T-helper 2 cell treated with Interferon-gamma antibody and Interleukin-4, amounts not matched to agents 5 μg/mL and 100 μg/mL, for 36 hours (primary cell): ENCODE results near the gene POLR3G.

ENCODE experiments used
- DNase-seq: peaks from one replicate; pipeline ENCODE4 v3.0.0; 2021; ENCODE audit warnings: low spot score
- H3K27ac Mint-ChIP-seq: one replicate; pipeline ENCODE4 v1.8.0; 2021; ENCODE audit warnings: mild to moderate bottlenecking, mixed read lengths
- H3K27me3 Mint-ChIP-seq: one replicate; pipeline ENCODE4 v1.8.0; 2021; ENCODE audit warnings: low read depth, mixed read lengths
- H3K36me3 Mint-ChIP-seq: one replicate; pipeline ENCODE4 v1.8.0; 2021; ENCODE audit warnings: low read depth, mixed read lengths
- H3K4me1 Mint-ChIP-seq: one replicate; pipeline ENCODE4 v1.8.0; 2021; ENCODE audit warnings: low read depth, mixed read lengths
- H3K4me3 Mint-ChIP-seq: one replicate; pipeline ENCODE4 v1.8.0; 2022; ENCODE audit warnings: mild to moderate bottlenecking, moderate library complexity, mixed read lengths
- H3K9me3 Mint-ChIP-seq: one replicate; pipeline ENCODE4 v1.8.0; 2021; ENCODE audit warnings: mixed read lengths

Gene POLR3G

GRCh38 chr5:90479611-90480385 lies 5.1 kb downstream of the POLR3G start:
- no peaks in the 10 kb centered on the region for H3K9me3 Mint-ChIP-seq

GRCh38 chr5:90480699-90481098 lies 6.0 kb downstream of the POLR3G start:
- Mint-ChIP-seq H3K27ac (no peak overlapping the region), H3K9me3 (no peaks in the 10 kb centered on the region), H3K4me3 (no peak overlapping the region), H3K4me1 (peaks cover 10% of the 10 kb centered on the region), H3K36me3 (peaks cover 2% of the 10 kb centered on the region), H3K27me3 (no peaks in the 10 kb centered on the region)
- no peak for DNase-seq

More at GRCh38 chr5:90479611-90480385, 5.1 kb downstream of the POLR3G start:
- no peak overlapping the region for H3K27ac Mint-ChIP-seq
- H3K36me3 Mint-ChIP-seq: peaks cover 2% of the 10 kb centered on the region
- no peak for DNase-seq
- H3K4me1 Mint-ChIP-seq: peaks cover 17% of the 10 kb centered on the region
- H3K4me3 Mint-ChIP-seq: no peak overlapping the region
- H3K27me3 Mint-ChIP-seq: no peaks in the 10 kb centered on the region

- Mint-ChIP-seq H3K9me3 (peaks cover 5% of the 10 kb centered on the region), H3K27me3 (no peaks in the 10 kb centered on the region), H3K36me3 (peaks cover 2% of the 10 kb centered on the region), H3K4me3 (no peak overlapping the region), H3K4me1 (no peaks in the 10 kb centered on the region), H3K27ac (no peak overlapping the region)
- no peak for DNase-seq
These were observed 8.5 kb downstream of the POLR3G start for GRCh38 chr5:90483206-90483605.

- Mint-ChIP-seq H3K4me1 (no peaks in the 10 kb centered on the region), H3K36me3 (peaks cover 2% of the 10 kb centered on the region), H3K27me3 (no peaks in the 10 kb centered on the region), H3K4me3 (no peak overlapping the region), H3K9me3 (peaks cover 5% of the 10 kb centered on the region), H3K27ac (no peak overlapping the region)
- no peak for DNase-seq
These were observed 9.9 kb downstream of the POLR3G start for GRCh38 chr5:90484540-90484939.

GRCh38 chr5:90488791-90489190 lies 14.1 kb downstream of the POLR3G start:
- Mint-ChIP-seq H3K4me1 (no peaks in the 10 kb centered on the region), H3K4me3 (no peak overlapping the region), H3K36me3 (no peaks in the 10 kb centered on the region), H3K9me3 (peaks cover 5% of the 10 kb centered on the region), H3K27me3 (no peaks in the 10 kb centered on the region), H3K27ac (no peak overlapping the region)
- no peak for DNase-seq

- Mint-ChIP-seq H3K4me1 (no peaks in the 10 kb centered on the region), H3K9me3 (peaks cover 4% of the 10 kb centered on the region), H3K27ac (no peak overlapping the region), H3K27me3 (no peaks in the 10 kb centered on the region), H3K4me3 (no peak overlapping the region), H3K36me3 (peaks cover 3% of the 10 kb centered on the region)
- DNase-seq: no peak
These were observed 19.4 kb downstream of the POLR3G start for GRCh38 chr5:90494043-90494442.

GRCh38 chr5:90495146-90495545 lies 20.5 kb downstream of the POLR3G start:
- H3K4me1 Mint-ChIP-seq: no peaks in the 10 kb centered on the region
- no peaks in the 10 kb centered on the region for H3K27me3 Mint-ChIP-seq
- no peak overlapping the region for H3K4me3 Mint-ChIP-seq
- no peak overlapping the region for H3K27ac Mint-ChIP-seq
- peaks cover 3% of the 10 kb centered on the region for H3K36me3 Mint-ChIP-seq
- peaks cover 4% of the 10 kb centered on the region for H3K9me3 Mint-ChIP-seq
- no peak for DNase-seq

- DNase-seq: no peak
- H3K27ac Mint-ChIP-seq: no peak overlapping the region
- no peaks in the 10 kb centered on the region for H3K27me3 Mint-ChIP-seq
- H3K9me3 Mint-ChIP-seq: no peaks in the 10 kb centered on the region
- no peaks in the 10 kb centered on the region for H3K36me3 Mint-ChIP-seq
- H3K4me1 Mint-ChIP-seq: peaks cover 8% of the 10 kb centered on the region
- no peak overlapping the region for H3K4me3 Mint-ChIP-seq
These were observed 28.9 kb downstream of the POLR3G start for GRCh38 chr5:90503596-90503995.

- no peak overlapping the region for H3K27ac Mint-ChIP-seq
- H3K4me1 Mint-ChIP-seq: peaks cover 8% of the 10 kb centered on the region
- H3K4me3 Mint-ChIP-seq: no peak overlapping the region
- no peaks in the 10 kb centered on the region for H3K36me3 Mint-ChIP-seq
- DNase-seq: no peak
- no peaks in the 10 kb centered on the region for H3K27me3 Mint-ChIP-seq
- H3K9me3 Mint-ChIP-seq: no peaks in the 10 kb centered on the region
These were observed 30.1 kb downstream of the POLR3G start for GRCh38 chr5:90504743-90505142.

GRCh38 chr5:90506221-90506620 lies 31.6 kb downstream of the POLR3G start:
- H3K27ac Mint-ChIP-seq: no peak overlapping the region
- no peak overlapping the region for H3K4me3 Mint-ChIP-seq
- H3K4me1 Mint-ChIP-seq: peaks cover 8% of the 10 kb centered on the region
- H3K9me3 Mint-ChIP-seq: no peaks in the 10 kb centered on the region
- H3K36me3 Mint-ChIP-seq: no peaks in the 10 kb centered on the region
- DNase-seq: no peak
- no peaks in the 10 kb centered on the region for H3K27me3 Mint-ChIP-seq

GRCh38 chr5:90510438-90510837 lies 35.8 kb downstream of the POLR3G start:
- Mint-ChIP-seq H3K4me1 (peaks cover 8% of the 10 kb centered on the region), H3K27ac (no peak overlapping the region), H3K36me3 (peaks cover 6% of the 10 kb centered on the region), H3K9me3 (no peaks in the 10 kb centered on the region), H3K27me3 (no peaks in the 10 kb centered on the region), H3K4me3 (no peak overlapping the region)
- no peak for DNase-seq

- Mint-ChIP-seq H3K27me3 (no peaks in the 10 kb centered on the region), H3K36me3 (peaks cover 19% of the 10 kb centered on the region), H3K4me3 (no peak overlapping the region), H3K9me3 (no peaks in the 10 kb centered on the region), H3K27ac (no peak overlapping the region), H3K4me1 (no peaks in the 10 kb centered on the region)
- DNase-seq: no peak
These were observed 39.9 kb downstream of the POLR3G start for GRCh38 chr5:90514520-90514919.

GRCh38 chr5:90518661-90519060 lies 44.0 kb downstream of the POLR3G start:
- Mint-ChIP-seq H3K4me3 (no peak overlapping the region), H3K27ac (no peak overlapping the region), H3K27me3 (no peaks in the 10 kb centered on the region), H3K9me3 (no peaks in the 10 kb centered on the region), H3K36me3 (peaks cover 34% of the 10 kb centered on the region), H3K4me1 (no peaks in the 10 kb centered on the region)
- DNase-seq: no peak

GRCh38 chr5:90519081-90519480 lies 44.4 kb downstream of the POLR3G start:
- H3K4me3 Mint-ChIP-seq: no peak overlapping the region
- H3K36me3 Mint-ChIP-seq: peaks cover 36% of the 10 kb centered on the region
- H3K27me3 Mint-ChIP-seq: no peaks in the 10 kb centered on the region

More at GRCh38 chr5:90519081-90519480, 44.4 kb downstream of the POLR3G start:
- Mint-ChIP-seq H3K9me3 (no peaks in the 10 kb centered on the region), H3K4me1 (peaks cover 2% of the 10 kb centered on the region), H3K27ac (no peak overlapping the region)
- DNase-seq: no peak
